HL-60 (cell line): ENCODE data around the gene SMAD7.

Experiments used
- DNase-seq, 2 experiments: peaks; one replicate each; pipeline ENCODE4 v3.0.0-alpha.2; 2010 to 2020; ENCODE audit warnings: low read depth in 1 of 2, low spot score in 1 of 2
- H3K27ac ChIP-seq: fragments of 250-450 bp; sonication (Bioruptor Pico); replicated peaks from 2 replicates; pipeline ENCODE4 v1.5.1; 2020; ENCODE audit warnings: mild to moderate bottlenecking, moderate library complexity
- H3K27me3 ChIP-seq: fragments of 250-450 bp; sonication (Bioruptor Pico); 2 replicates; pipeline ENCODE4 v1.5.1; 2021; ENCODE audit warnings: mild to moderate bottlenecking, moderate library complexity; ENCODE audit not compliant: insufficient read depth, poor library complexity, severe bottlenecking
- H3K4me3 ChIP-seq: replicated peaks from 2 replicates; pipeline ENCODE4 v1.5.1; 2011; ENCODE audit warnings: mild to moderate bottlenecking, control low read depth, low read length; ENCODE audit not compliant: insufficient read depth
- CTCF ChIP-seq: IDR thresholded peaks from one replicate; pipeline ENCODE4 v1.5.1; 2011; ENCODE audit warnings: low read length, control low read depth, inconsistent platforms; ENCODE audit not compliant: insufficient read depth
- GABPA ChIP-seq: IDR thresholded peaks from 2 replicates; pipeline ENCODE4 v1.6.1; 2012; ENCODE audit warnings: low read depth
- POLR2AphosphoS5 ChIP-seq: IDR thresholded peaks from 2 replicates; pipeline ENCODE4 v1.6.1; 2012; ENCODE audit warnings: low read depth
- SPI1 ChIP-seq: IDR thresholded peaks from 2 replicates; pipeline ENCODE4 v1.6.1; 2012; ENCODE audit warnings: low read depth, mild to moderate bottlenecking, borderline replicate concordance
- TF ChIP-seq, protein P1 (sequence below): IDR thresholded peaks from 2 replicates; pipeline ENCODE4 v1.6.1; 2012; ENCODE audit warnings: low read depth; ENCODE audit not compliant: insufficient replicate concordance

The SMAD7 gene

GRCh38 chr18:48968412-48969215, 17.8 kb upstream of the SMAD7 start:
- no peak for DNase-seq
- no peak overlapping the region for H3K4me3 ChIP-seq

DNA sequence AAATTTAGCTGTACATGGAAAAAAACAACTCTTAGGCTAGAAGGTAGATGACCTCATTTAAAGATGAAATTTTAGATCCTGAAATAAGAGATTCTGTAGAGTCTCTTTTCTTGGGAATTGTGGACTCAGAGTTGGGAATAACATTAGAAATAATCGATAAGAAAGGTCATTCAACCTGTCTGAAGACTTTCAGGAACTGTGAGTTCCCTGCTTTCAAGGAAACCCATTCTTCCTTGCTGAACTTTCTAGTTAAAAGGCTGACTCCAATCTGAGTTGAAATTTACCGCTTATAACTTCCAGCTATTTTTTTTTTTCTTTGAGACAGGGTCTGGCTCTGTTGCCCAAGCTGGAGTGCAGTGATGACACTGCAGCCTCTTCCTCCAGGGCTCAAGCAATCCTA, 16.8 kb upstream of the SMAD7 start:
- Histone ChIP-seq H3K27me3 (no peaks in the 10 kb centered on the region), H3K27ac (no peak overlapping the region), H3K4me3 (no peak overlapping the region)
- no peak for DNase-seq
- TF ChIP-seq CTCF (no peak), POLR2AphosphoS5 (no peak), GABPA (no peak), SPI1 (no peak)
- TF ChIP-seq, protein P1, sequence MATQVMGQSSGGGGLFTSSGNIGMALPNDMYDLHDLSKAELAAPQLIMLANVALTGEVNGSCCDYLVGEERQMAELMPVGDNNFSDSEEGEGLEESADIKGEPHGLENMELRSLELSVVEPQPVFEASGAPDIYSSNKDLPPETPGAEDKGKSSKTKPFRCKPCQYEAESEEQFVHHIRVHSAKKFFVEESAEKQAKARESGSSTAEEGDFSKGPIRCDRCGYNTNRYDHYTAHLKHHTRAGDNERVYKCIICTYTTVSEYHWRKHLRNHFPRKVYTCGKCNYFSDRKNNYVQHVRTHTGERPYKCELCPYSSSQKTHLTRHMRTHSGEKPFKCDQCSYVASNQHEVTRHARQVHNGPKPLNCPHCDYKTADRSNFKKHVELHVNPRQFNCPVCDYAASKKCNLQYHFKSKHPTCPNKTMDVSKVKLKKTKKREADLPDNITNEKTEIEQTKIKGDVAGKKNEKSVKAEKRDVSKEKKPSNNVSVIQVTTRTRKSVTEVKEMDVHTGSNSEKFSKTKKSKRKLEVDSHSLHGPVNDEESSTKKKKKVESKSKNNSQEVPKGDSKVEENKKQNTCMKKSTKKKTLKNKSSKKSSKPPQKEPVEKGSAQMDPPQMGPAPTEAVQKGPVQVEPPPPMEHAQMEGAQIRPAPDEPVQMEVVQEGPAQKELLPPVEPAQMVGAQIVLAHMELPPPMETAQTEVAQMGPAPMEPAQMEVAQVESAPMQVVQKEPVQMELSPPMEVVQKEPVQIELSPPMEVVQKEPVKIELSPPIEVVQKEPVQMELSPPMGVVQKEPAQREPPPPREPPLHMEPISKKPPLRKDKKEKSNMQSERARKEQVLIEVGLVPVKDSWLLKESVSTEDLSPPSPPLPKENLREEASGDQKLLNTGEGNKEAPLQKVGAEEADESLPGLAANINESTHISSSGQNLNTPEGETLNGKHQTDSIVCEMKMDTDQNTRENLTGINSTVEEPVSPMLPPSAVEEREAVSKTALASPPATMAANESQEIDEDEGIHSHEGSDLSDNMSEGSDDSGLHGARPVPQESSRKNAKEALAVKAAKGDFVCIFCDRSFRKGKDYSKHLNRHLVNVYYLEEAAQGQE = no peak

More at GRCh38 chr18:48968412-48969215, 17.8 kb upstream of the SMAD7 start:
- H3K27ac ChIP-seq = no peak overlapping the region
- no peaks in the 10 kb centered on the region for H3K27me3 ChIP-seq
- TF ChIP-seq CTCF = no peak
- TF ChIP-seq, protein P1 = no peak
- TF ChIP-seq GABPA = no peak
- no peak for TF ChIP-seq SPI1
- TF ChIP-seq POLR2AphosphoS5 = no peak

- no peak for DNase-seq
- TF ChIP-seq SPI1 = no peak
- no peak for TF ChIP-seq CTCF
- TF ChIP-seq GABPA = no peak
- TF ChIP-seq, protein P1 = no peak
- no peak for TF ChIP-seq POLR2AphosphoS5
- Histone ChIP-seq H3K4me3 (no peak overlapping the region), H3K27ac (no peak overlapping the region), H3K27me3 (no peaks in the 10 kb centered on the region)
These were observed 15.8 kb upstream of the SMAD7 start for GRCh38 chr18:48966523-48966922.
